ENCODE results near the gene ACTG1. TPM values are rescaled to one million over a fixed set of nuclear protein-coding genes. Genes with fewer than 3 reads are reported as not detected.

The ACTG1 gene
- total RNA-seq, 1 experiment from 2014 or later, result 3,455 TPM

DNA sequence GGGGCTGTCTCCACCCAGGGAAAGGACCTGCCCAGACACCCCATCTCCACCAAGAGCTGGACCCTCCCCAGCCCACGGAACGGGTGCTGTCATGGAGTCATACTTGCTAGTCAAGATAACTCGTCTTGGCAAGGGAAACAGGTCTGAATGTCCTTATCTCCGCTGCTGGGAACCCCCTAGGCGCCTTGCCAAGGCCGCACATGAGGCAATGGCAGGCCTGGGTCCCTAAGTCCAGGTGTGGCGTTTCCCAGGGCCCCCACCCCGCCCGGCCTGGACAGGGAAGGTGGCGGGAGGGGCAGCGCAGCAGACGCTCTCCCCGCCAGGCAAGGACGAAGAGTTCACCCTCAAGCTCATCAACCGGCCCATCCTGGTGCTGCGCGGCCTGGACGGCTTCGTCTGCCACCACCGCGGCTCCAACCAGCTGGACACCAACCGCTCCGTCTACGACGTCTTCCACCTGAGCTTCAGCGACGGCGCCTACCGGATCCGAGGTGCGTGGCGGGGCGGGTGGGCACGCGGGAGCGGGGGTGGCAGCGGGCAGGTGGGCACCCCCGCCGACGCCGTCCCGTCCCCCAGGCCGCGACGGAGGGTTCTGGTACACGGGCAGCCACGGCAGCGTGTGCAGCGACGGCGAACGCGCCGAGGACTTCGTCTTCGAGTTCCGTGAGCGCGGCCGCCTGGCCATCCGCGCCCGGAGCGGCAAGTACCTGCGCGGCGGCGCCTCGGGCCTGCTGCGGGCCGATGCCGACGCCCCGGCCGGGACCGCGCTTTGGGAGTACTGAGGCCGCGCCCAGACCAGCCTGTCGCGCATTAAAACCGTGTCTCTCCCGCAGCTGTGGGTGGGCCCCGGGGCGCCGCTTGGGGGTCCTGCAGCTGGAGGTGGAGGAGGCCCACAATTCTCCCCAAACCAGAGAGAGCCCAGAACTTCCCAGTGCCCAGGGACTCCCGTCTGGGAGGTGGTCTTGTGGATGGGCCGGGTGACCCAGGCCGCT lies 24.0 kb upstream of the ACTG1 start (continued):
- TF ChIP-seq, protein P1, sequence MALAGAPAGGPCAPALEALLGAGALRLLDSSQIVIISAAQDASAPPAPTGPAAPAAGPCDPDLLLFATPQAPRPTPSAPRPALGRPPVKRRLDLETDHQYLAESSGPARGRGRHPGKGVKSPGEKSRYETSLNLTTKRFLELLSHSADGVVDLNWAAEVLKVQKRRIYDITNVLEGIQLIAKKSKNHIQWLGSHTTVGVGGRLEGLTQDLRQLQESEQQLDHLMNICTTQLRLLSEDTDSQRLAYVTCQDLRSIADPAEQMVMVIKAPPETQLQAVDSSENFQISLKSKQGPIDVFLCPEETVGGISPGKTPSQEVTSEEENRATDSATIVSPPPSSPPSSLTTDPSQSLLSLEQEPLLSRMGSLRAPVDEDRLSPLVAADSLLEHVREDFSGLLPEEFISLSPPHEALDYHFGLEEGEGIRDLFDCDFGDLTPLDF (CRISPR knock-in tag; IDR thresholded peaks at IDR 0.05), result no peak
- TF ChIP-seq MYBL2 (CRISPR knock-in tag; IDR thresholded peaks at IDR 0.05) (no peak), SOX15 (CRISPR knock-in tag; IDR thresholded peaks at IDR 0.05) (no peak), NFATC4 (CRISPR knock-in tag; IDR thresholded peaks at IDR 0.05) (no peak), ZNF416 (CRISPR knock-in tag; IDR thresholded peaks at IDR 0.05) (peak; percentile 48; the same call in 1 of the 2 replicates), FOXP1 (CRISPR knock-in tag; IDR thresholded peaks at IDR 0.05; ENCODE audit: borderline replicate concordance) (no peak)
- TF ChIP-seq, protein P2, sequence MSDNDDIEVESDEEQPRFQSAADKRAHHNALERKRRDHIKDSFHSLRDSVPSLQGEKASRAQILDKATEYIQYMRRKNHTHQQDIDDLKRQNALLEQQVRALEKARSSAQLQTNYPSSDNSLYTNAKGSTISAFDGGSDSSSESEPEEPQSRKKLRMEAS (CRISPR knock-in tag; IDR thresholded peaks at IDR 0.05), result peak; percentile 46; the same call in 1 of the 2 replicates
- TF ChIP-seq, protein P3, sequence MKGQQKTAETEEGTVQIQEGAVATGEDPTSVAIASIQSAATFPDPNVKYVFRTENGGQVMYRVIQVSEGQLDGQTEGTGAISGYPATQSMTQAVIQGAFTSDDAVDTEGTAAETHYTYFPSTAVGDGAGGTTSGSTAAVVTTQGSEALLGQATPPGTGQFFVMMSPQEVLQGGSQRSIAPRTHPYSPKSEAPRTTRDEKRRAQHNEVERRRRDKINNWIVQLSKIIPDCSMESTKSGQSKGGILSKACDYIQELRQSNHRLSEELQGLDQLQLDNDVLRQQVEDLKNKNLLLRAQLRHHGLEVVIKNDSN (CRISPR knock-in tag; IDR thresholded peaks at IDR 0.05), result no peak

GRCh38 chr17:81535480-81536298 lies 23.1 kb upstream of the ACTG1 start:
- Mint-ChIP-seq H3K27me3 (ENCODE audit: low read depth) (peaks cover 23% of the 10 kb centered on the region), H3K4me3 (no peak overlapping the region), H3K36me3 (no peaks in the 10 kb centered on the region), H3K27ac (no peak overlapping the region), H3K9me3 (no peaks in the 10 kb centered on the region), H3K4me1 (no peaks in the 10 kb centered on the region)
- CTCF ChIA-PET, result interaction anchor here (0.6 to 3.3 kb wide), 9 partner anchors 13 to 393 kb away, joined by 3 to 31 read pairs (median 3); partner anchors contain the start of gene BAHCC1
- ATAC-seq (no peak), DNase-seq (ENCODE audit: low spot score) (no peak)
- TF ChIP-seq ATF2 (CRISPR knock-in tag; IDR thresholded peaks at IDR 0.05; ENCODE audit: borderline replicate concordance, low read depth), result no peak
- TF ChIP-seq, protein P4, sequence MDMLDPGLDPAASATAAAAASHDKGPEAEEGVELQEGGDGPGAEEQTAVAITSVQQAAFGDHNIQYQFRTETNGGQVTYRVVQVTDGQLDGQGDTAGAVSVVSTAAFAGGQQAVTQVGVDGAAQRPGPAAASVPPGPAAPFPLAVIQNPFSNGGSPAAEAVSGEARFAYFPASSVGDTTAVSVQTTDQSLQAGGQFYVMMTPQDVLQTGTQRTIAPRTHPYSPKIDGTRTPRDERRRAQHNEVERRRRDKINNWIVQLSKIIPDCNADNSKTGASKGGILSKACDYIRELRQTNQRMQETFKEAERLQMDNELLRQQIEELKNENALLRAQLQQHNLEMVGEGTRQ (CRISPR knock-in tag; IDR thresholded peaks at IDR 0.05), result no peak
- no peak for TF ChIP-seq GTF2I (CRISPR knock-in tag; conservative IDR thresholded peaks at IDR 0.05)
- POLR2A ChIA-PET, result interaction anchor here (1.0 to 1.7 kb wide), 2 partner anchors 22 to 23 kb away, joined by 3 to 5 read pairs; partner anchors contain the start of gene ACTG1

DNA sequence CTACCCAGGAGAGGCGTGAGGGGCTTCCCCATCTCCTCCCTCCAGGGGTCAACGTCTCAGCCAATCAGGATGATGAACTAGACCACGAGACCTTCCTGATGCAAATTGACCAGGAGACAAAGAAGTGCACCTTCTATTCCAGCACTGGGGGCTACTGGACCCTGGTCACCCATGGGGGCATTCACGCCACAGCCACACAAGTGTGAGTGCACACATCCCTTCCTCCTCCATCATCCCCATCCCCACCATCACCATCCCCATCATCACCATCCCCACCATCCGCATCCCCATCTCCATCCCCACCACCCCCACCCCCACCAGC lies 22.4 kb upstream of the ACTG1 start:
- Mint-ChIP-seq H3K4me3 (no peak overlapping the region), H3K4me1 (no peaks in the 10 kb centered on the region), H3K9me3 (no peaks in the 10 kb centered on the region), H3K27ac (no peak overlapping the region), H3K36me3 (no peaks in the 10 kb centered on the region), H3K27me3 (ENCODE audit: low read depth) (peaks cover 23% of the 10 kb centered on the region)
- DNase-seq (ENCODE audit: low spot score), result no peak
- ChIA-PET CTCF (no interaction called here), POLR2A (no interaction called here)
- ATAC-seq, result no peak
- TF ChIP-seq PRDM15 (CRISPR knock-in tag; IDR thresholded peaks at IDR 0.05) (no peak), CTCF (IDR thresholded peaks at IDR 0.05) (no peak), FOXP1 (CRISPR knock-in tag; IDR thresholded peaks at IDR 0.05; ENCODE audit: borderline replicate concordance) (no peak), ETV6 (CRISPR knock-in tag; IDR thresholded peaks at IDR 0.05) (no peak), CDX4 (CRISPR knock-in tag; IDR thresholded peaks at IDR 0.05; ENCODE audit: borderline replicate concordance) (no peak), NR2C2 (CRISPR knock-in tag; IDR thresholded peaks at IDR 0.05) (no peak)
- TF ChIP-seq, protein P3 (CRISPR knock-in tag; IDR thresholded peaks at IDR 0.05), result no peak

All from WTC11 (cell line).